GM12873 (cell line): Measurements from ENCODE around the gene TNFAIP3.

Experiments
- CTCF ChIP-seq: IDR thresholded peaks from 2 replicates; pipeline ENCODE4 v1.5.1; 2012; ENCODE audit warnings: low read depth, mild to moderate bottlenecking, moderate library complexity, low read length, control low read depth; ENCODE audit not compliant: insufficient read depth; ENCODE audit errors: missing control alignments

The TNFAIP3 gene

GRCh38 chr6:137882225-137882961, 15.3 kb downstream of the TNFAIP3 start:
- no peak for TF ChIP-seq CTCF

DNA sequence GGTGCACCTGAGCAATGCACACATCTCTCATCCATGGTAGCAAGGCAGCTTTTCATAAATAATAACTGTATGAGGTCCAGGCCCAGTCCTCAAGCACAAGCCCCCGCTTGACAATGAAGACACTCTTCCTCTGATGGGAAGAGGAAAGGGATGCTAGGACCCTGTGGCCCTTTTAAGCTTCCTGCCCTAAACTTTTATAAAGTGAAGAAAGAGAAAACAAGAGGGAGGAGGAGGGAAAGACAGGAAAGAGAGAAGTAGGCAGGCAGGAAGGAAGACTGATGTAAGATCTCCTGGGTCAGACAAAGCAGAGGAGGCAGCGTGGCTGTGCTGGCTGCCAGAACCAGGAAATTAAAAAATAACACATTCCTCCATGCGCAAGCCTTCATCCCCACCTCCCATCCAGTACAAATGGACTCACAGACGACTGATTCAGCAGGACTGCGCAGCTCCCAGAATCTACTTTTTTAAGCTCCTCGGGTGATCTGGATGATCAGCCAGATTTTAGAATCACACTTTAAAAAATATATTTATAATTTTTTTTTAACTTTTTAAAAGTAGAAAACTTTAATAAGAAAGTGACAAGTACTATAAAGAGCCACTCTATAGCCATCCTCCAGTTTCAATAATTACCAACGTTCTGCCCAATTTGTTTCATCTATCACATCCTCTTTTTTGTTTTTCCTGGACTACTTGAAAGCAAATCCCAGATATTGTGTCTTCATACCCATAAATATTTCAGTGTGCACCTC, 16.5 kb downstream of the TNFAIP3 start:
- TF ChIP-seq CTCF: no peak

DNA sequence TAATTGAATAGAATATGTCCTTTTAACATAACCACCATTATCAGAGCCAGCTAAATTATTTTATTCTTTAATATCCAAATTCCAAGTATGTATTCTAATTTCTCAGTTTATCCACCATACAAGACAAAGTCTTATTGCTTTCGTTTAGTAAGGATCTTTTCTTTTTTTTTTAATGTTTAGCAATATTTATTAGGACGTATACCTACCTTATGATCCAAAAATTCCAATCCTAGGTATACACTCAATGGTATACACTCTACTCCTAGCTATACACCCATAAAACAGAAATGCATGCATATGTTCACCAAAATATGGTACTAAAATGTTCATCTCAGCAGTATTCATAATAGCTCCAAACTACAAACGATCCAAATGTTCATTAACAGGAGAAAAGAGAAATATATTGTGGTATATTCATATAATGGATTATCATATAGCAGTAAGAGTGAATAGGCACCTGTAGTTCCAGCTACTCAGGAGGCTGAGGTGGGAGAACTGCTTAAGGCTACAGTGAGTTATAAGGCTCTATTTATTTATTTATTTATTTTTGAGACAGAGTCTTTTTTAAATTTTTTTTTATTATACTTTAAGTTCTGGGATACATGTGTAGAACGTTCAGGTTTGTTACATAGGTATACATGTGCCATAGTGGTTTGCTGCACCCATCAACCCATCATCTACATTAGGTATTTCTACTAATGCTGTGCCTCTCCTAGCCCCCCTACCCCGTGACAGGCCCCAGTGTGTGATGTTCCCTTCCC, 17.3 kb downstream of the TNFAIP3 start:
- TF ChIP-seq CTCF: no peak

DNA sequence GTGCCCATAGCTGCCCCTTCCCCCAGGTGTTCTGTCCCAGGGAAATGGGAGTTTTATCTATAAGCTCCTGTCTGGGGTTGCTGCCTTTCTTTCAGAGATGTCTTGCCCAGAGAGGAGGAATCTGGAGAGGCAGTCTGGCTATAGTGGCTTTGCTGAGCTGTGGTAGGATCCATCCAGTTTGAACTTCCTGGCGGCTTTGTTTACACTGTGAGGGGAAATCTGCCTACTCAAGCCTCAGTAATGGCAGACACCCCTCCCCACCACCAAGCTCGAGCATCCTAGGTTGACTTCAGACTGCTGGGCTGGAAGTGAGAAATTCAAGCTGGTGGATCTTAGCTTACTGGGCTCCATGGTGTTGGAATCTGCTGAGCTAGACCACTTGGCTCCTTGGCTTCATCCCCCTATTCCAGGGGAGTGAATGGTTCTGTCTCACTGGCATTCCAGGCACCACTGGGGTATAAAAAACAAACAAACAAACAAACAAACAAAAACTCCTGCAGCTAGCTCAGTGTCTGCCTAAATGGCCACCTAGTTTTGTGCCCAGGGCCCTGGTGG, 24.0 kb downstream of the TNFAIP3 start:
- no peak for TF ChIP-seq CTCF

- TF ChIP-seq CTCF: no peak
Observed at GRCh38 chr6:137892271-137892708, 25.2 kb downstream of the TNFAIP3 start.

GRCh38 chr6:137893181-137893580, 26.1 kb downstream of the TNFAIP3 start:
- TF ChIP-seq CTCF: no peak
